ENCODE data around the gene CNR1. TPM values are rescaled to one million over a fixed set of nuclear protein-coding genes. Genes with fewer than 3 reads are reported as not detected.

The CNR1 gene
- total RNA-seq, 2 donors from 2014 or later, result 6.1 to 14.2 TPM

- H3K27me3 ChIP-seq (replicated peaks; ENCODE audit: insufficient read depth), result no peaks in the 10 kb centered on the region
- TF ChIP-seq CTCF (IDR thresholded peaks at IDR 0.05) (no peak), POLR2AphosphoS5 (IDR thresholded peaks at IDR 0.05) (no peak), POLR2A (IDR thresholded peaks at IDR 0.05) (no peak)
- H3K36me3 ChIP-seq, result no peaks in the 10 kb centered on the region
- WGBS, result 77% methylated on average over 4 of the region's 4 CpGs
- DNase-seq (ENCODE audit: low spot score), result no peak
- no peak overlapping the region for H3K27ac ChIP-seq
- no peak overlapping the region for H3K4me3 ChIP-seq
- no peaks in the 10 kb centered on the region for H3K9me3 ChIP-seq
- intact Hi-C loops (cut with DNase I), result no loop called here
- no peaks in the 10 kb centered on the region for H3K4me1 ChIP-seq (replicated peaks)
Measured at GRCh38 chr6:88184921-88185320, 18.8 kb upstream of the CNR1 start.

- WGBS, result 58% methylated on average over 2 of the region's 2 CpGs
- TF ChIP-seq POLR2AphosphoS5 (IDR thresholded peaks at IDR 0.05) (no peak), POLR2A (IDR thresholded peaks at IDR 0.05) (no peak), CTCF (IDR thresholded peaks at IDR 0.05) (no peak)
- H3K9me3 ChIP-seq, result no peaks in the 10 kb centered on the region
- no peaks in the 10 kb centered on the region for H3K4me1 ChIP-seq (replicated peaks)
- no peak for DNase-seq (ENCODE audit: low spot score)
- intact Hi-C loops (cut with DNase I), result no loop called here
- no peaks in the 10 kb centered on the region for H3K36me3 ChIP-seq
- no peak overlapping the region for H3K4me3 ChIP-seq
- H3K27ac ChIP-seq, result no peak overlapping the region
- no peaks in the 10 kb centered on the region for H3K27me3 ChIP-seq (replicated peaks; ENCODE audit: insufficient read depth)
Measured at GRCh38 chr6:88183471-88183870, 17.3 kb upstream of the CNR1 start.

- H3K27me3 ChIP-seq (replicated peaks; ENCODE audit: insufficient read depth), result peaks cover 2% of the 10 kb centered on the region
- no peak overlapping the region for H3K27ac ChIP-seq
- no peaks in the 10 kb centered on the region for H3K9me3 ChIP-seq
- DNase-seq (ENCODE audit: low spot score), result no peak
- intact Hi-C loops (cut with DNase I), result no loop called here
- H3K4me3 ChIP-seq, result no peak overlapping the region
- WGBS, result 30% methylated on average over 1 of the region's 1 CpG
- no peaks in the 10 kb centered on the region for H3K36me3 ChIP-seq
- TF ChIP-seq POLR2A (IDR thresholded peaks at IDR 0.05) (no peak), POLR2AphosphoS5 (IDR thresholded peaks at IDR 0.05) (no peak), CTCF (IDR thresholded peaks at IDR 0.05) (no peak)
- H3K4me1 ChIP-seq (replicated peaks), result no peaks in the 10 kb centered on the region
Measured at GRCh38 chr6:88179692-88180091, 13.5 kb upstream of the CNR1 start.

- no peak for TF ChIP-seq POLR2AphosphoS5 (IDR thresholded peaks at IDR 0.05)
- TF ChIP-seq POLR2A (IDR thresholded peaks at IDR 0.05), result no peak
- TF ChIP-seq CTCF (IDR thresholded peaks at IDR 0.05), result no peak
- Histone ChIP-seq H3K27me3 (replicated peaks; ENCODE audit: insufficient read depth) (peaks cover 2% of the 10 kb centered on the region), H3K36me3 (no peaks in the 10 kb centered on the region), H3K4me1 (replicated peaks) (no peaks in the 10 kb centered on the region), H3K9me3 (no peaks in the 10 kb centered on the region), H3K27ac (no peak overlapping the region), H3K4me3 (no peak overlapping the region)
- WGBS, result 62% methylated on average over 3 of the region's 3 CpGs
- intact Hi-C loops (cut with DNase I), result no loop called here
- no peak for DNase-seq (ENCODE audit: low spot score)
Measured at GRCh38 chr6:88177961-88178464, 11.9 kb upstream of the CNR1 start.

- no peak for TF ChIP-seq POLR2A (IDR thresholded peaks at IDR 0.05)
- no peak for TF ChIP-seq POLR2AphosphoS5 (IDR thresholded peaks at IDR 0.05)
- TF ChIP-seq CTCF (IDR thresholded peaks at IDR 0.05), result no peak
- no peak for DNase-seq (ENCODE audit: low spot score)
- H3K4me1 ChIP-seq (replicated peaks), result no peaks in the 10 kb centered on the region
- H3K27ac ChIP-seq, result no peak overlapping the region
- H3K27me3 ChIP-seq (replicated peaks; ENCODE audit: insufficient read depth), result peaks cover 2% of the 10 kb centered on the region
- WGBS, result 91% methylated on average over 4 of the region's 4 CpGs
- intact Hi-C loops (cut with DNase I), result no loop called here
- no peak overlapping the region for H3K4me3 ChIP-seq
- no peaks in the 10 kb centered on the region for H3K36me3 ChIP-seq
- H3K9me3 ChIP-seq, result no peaks in the 10 kb centered on the region
Measured at GRCh38 chr6:88174906-88175305, 8.8 kb upstream of the CNR1 start.
